Hepatocyte (in vitro differentiated cells): ENCODE data around the gene FAM3D.

ENCODE experiments used
- CTCF ChIP-seq: fragments of 200-600 bp; sonication (generic); IDR thresholded peaks from 2 replicates; pipeline ENCODE4 v1.5.1; 2016; ENCODE audit warnings: antibody characterized with exemption, mild to moderate bottlenecking; ENCODE audit not compliant: poor library complexity
- EZH2 ChIP-seq: fragments of 200-600 bp; sonication (generic); IDR thresholded peaks from 2 replicates; pipeline ENCODE4 v1.6.1; 2016; ENCODE audit warnings: antibody characterized with exemption, mild to moderate bottlenecking, borderline replicate concordance
- EZH2phosphoT487 ChIP-seq: fragments of 200-600 bp; sonication (generic); IDR thresholded peaks from one replicate; pipeline ENCODE4 v1.6.1; 2018; ENCODE audit warnings: antibody characterized with exemption, mild to moderate bottlenecking, low read depth, moderate library complexity; ENCODE audit not compliant: unreplicated experiment, severe bottlenecking

- TF ChIP-seq CTCF (no peak), EZH2 (no peak), EZH2phosphoT487 (no peak)
These were observed 69.6 kb downstream of the FAM3D start for GRCh38 chr3:58596834-58597518.
